ENCODE measurements around the gene NEURL1. TPM values are rescaled to one million over a fixed set of nuclear protein-coding genes. Genes with fewer than 3 reads are reported as not detected.

NEURL1 gene
- total and polyA plus RNA-seq, 2 donors (not counting 1 experiment from before 2014, with no cell fraction given), result 0.30 to 0.57 TPM

GRCh38 chr10:103622286-103622685 is 128.8 kb downstream of the NEURL1 start:
- H3K36me3 ChIP-seq (replicated peaks in 1 of 2; ENCODE audit: control extremely low read depth in 1 of 2, control insufficient read depth in 1 of 2, extremely low read depth in 1 of 2, insufficient read depth in 2 of 2, low read length in 1 of 2), result peaks cover 0 to 7% of the 10 kb centered on the region in 2 experiments
- POLR2A ChIA-PET, result no interaction called here
- no peaks in the 10 kb centered on the region for H3K79me2 ChIP-seq (ENCODE audit: control insufficient read depth, insufficient read depth, low read length)
- no peak overlapping the region for H2AFZ ChIP-seq (ENCODE audit: insufficient read depth, low read depth, low read length, poor library complexity, severe bottlenecking)
- no peak overlapping the region for H3K4me3 Mint-ChIP-seq
- no peaks in the 10 kb centered on the region for H3K27me3 ChIP-seq (replicated peaks in 1 of 4; ENCODE audit: control extremely low read depth in 1 of 4, control insufficient read depth in 3 of 4, insufficient read depth in 4 of 4, low read length in 3 of 4)
- H3K4me1 ChIP-seq (ENCODE audit: control insufficient read depth in 2 of 2, insufficient read depth in 2 of 2, low read length in 2 of 2), result no peaks in the 10 kb centered on the region
- no peaks in the 10 kb centered on the region for H3K9me3 Mint-ChIP-seq (ENCODE audit: insufficient read depth)
- H3K9me3 ChIP-seq (ENCODE audit: control extremely low read depth in 1 of 3, control insufficient read depth in 2 of 3, insufficient read depth in 1 of 3, low read length in 2 of 3), result no peaks in the 10 kb centered on the region
- no peaks in the 10 kb centered on the region for H4K20me1 ChIP-seq (ENCODE audit: control insufficient read depth, insufficient read depth, low read length, poor library complexity, severe bottlenecking)
- no peak overlapping the region for H3K4me2 ChIP-seq (replicated peaks; ENCODE audit: low read depth, low read length, poor library complexity, severe bottlenecking)
- intact Hi-C loops (cut with micrococcal nuclease), result no loop called here
- over 99% methylated on average over 15 of the region's 18 CpGs for WGBS (ENCODE audit: insufficient coverage)
- no peak overlapping the region for H3K9ac ChIP-seq (ENCODE audit: low read length)
- H3K27me3 Mint-ChIP-seq, result no peaks in the 10 kb centered on the region
- no peak overlapping the region for H3K27ac Mint-ChIP-seq
- TF ChIP-seq EZH2 (IDR thresholded peaks at IDR 0.05; ENCODE audit: borderline replicate concordance, insufficient read depth, low read depth, low read length, poor library complexity, severe bottlenecking) (no peak), CTCF (IDR thresholded peaks at IDR 0.05) (no peak)
- no peak overlapping the region for H3K27ac ChIP-seq (ENCODE audit: low read length in 2 of 2)
- ATAC-seq (ENCODE audit: low read depth), result no peak
- H3K4me1 Mint-ChIP-seq, result no peaks in the 10 kb centered on the region
- DNase-seq, result no peak
- CTCF ChIA-PET, result no interaction called here
- H3K4me3 ChIP-seq (ENCODE audit: control extremely low read depth in 1 of 5, extremely low read depth in 1 of 5, insufficient read depth in 1 of 5, low read depth in 2 of 5, low read length in 4 of 5), result no peak overlapping the region

- intact Hi-C loops (cut with micrococcal nuclease), result no loop called here
- DNase-seq, result no peak
- TF ChIP-seq CTCF (IDR thresholded peaks at IDR 0.05) (no peak), EZH2 (IDR thresholded peaks at IDR 0.05; ENCODE audit: borderline replicate concordance, insufficient read depth, low read depth, low read length, poor library complexity, severe bottlenecking) (no peak)
- H3K27me3 Mint-ChIP-seq, result no peaks in the 10 kb centered on the region
- H3K9me3 ChIP-seq (ENCODE audit: control extremely low read depth in 1 of 3, control insufficient read depth in 2 of 3, insufficient read depth in 1 of 3, low read length in 2 of 3), result no peaks in the 10 kb centered on the region
- ATAC-seq (ENCODE audit: low read depth), result no peak
- no peak overlapping the region for H3K4me2 ChIP-seq (replicated peaks; ENCODE audit: low read depth, low read length, poor library complexity, severe bottlenecking)
- H3K4me1 Mint-ChIP-seq, result no peaks in the 10 kb centered on the region
- ChIA-PET CTCF (no interaction called here), POLR2A (no interaction called here)
- H2AFZ ChIP-seq (ENCODE audit: insufficient read depth, low read depth, low read length, poor library complexity, severe bottlenecking), result no peak overlapping the region
- no peak overlapping the region for H3K4me3 ChIP-seq (ENCODE audit: control extremely low read depth in 1 of 5, extremely low read depth in 1 of 5, insufficient read depth in 1 of 5, low read depth in 2 of 5, low read length in 4 of 5)
- H3K4me1 ChIP-seq (ENCODE audit: control insufficient read depth in 2 of 2, insufficient read depth in 2 of 2, low read length in 2 of 2), result no peaks in the 10 kb centered on the region
- no peak overlapping the region for H3K27ac Mint-ChIP-seq
- H4K20me1 ChIP-seq (ENCODE audit: control insufficient read depth, insufficient read depth, low read length, poor library complexity, severe bottlenecking), result no peaks in the 10 kb centered on the region
- no peak overlapping the region for H3K9ac ChIP-seq (ENCODE audit: low read length)
- H3K36me3 ChIP-seq (replicated peaks in 1 of 2; ENCODE audit: control extremely low read depth in 1 of 2, control insufficient read depth in 1 of 2, extremely low read depth in 1 of 2, insufficient read depth in 2 of 2, low read length in 1 of 2), result peaks cover 0 to 10% of the 10 kb centered on the region in 2 experiments
- no peaks in the 10 kb centered on the region for H3K27me3 ChIP-seq (replicated peaks in 1 of 4; ENCODE audit: control extremely low read depth in 1 of 4, control insufficient read depth in 3 of 4, insufficient read depth in 4 of 4, low read length in 3 of 4)
- no peak overlapping the region for H3K27ac ChIP-seq (ENCODE audit: low read length in 2 of 2)
- 92% methylated on average over 10 of the region's 11 CpGs for WGBS (ENCODE audit: insufficient coverage)
- H3K4me3 Mint-ChIP-seq, result no peak overlapping the region
- no peaks in the 10 kb centered on the region for H3K79me2 ChIP-seq (ENCODE audit: control insufficient read depth, insufficient read depth, low read length)
- H3K9me3 Mint-ChIP-seq (ENCODE audit: insufficient read depth), result no peaks in the 10 kb centered on the region
Measured at GRCh38 chr10:103622935-103623574, 129.6 kb downstream of the NEURL1 start.
